Testis (tissue), 3 donors: ENCODE data around the gene PPP1R27. TPM values are rescaled to one million over a fixed set of nuclear protein-coding genes. Genes with fewer than 3 reads are reported as not detected.

Source experiments
- DNase-seq: peaks from one replicate; pipeline ENCODE4 v3.0.0-alpha.2; 2019
- H3K27ac ChIP-seq, 2 donors: fragments of 200-600 bp; sonication (generic); one replicate each; pipeline ENCODE4 v1.5.1; 2019
- H3K27me3 ChIP-seq: fragments of 200-600 bp; sonication (generic); one replicate; pipeline ENCODE4 v1.5.1; 2019
- H3K36me3 ChIP-seq: fragments of 200-600 bp; sonication (generic); one replicate; pipeline ENCODE4 v1.5.1; 2017; ENCODE audit warnings: low read depth; ENCODE audit errors: missing control alignments
- H3K4me1 ChIP-seq: fragments of 200-600 bp; sonication (generic); one replicate; pipeline ENCODE4 v1.5.1; 2019
- H3K4me3 ChIP-seq, 2 donors: fragments of 200-600 bp; sonication (generic); one replicate each; pipeline ENCODE4 v1.5.1; 2017 to 2019
- H3K9me3 ChIP-seq: fragments of 200-600 bp; sonication (generic); one replicate; pipeline ENCODE4 v1.5.1; 2017
- POLR2A ChIP-seq: fragments of 450-650 bp; IDR thresholded peaks from one replicate; pipeline ENCODE4 v1.6.1; 2017; ENCODE audit warnings: antibody characterized with exemption, mild to moderate bottlenecking, moderate library complexity
- WGBS, 2 donors: methylation state at CpG; one replicate each; pipeline ENCODE4 v1.1.5; 2018; 5-methylcytosine and 5-hydroxymethylcytosine counted together
- intact Hi-C: fragments of 100-400 bp; cut with DNase I; formaldehyde crosslinking; loops from one replicate; pipeline ENCODE4 v1.15.1; 2023; ENCODE audit warnings: low total_unique reads
- polyA plus RNA-seq: library from polyadenylated mRNA; stranded (reverse); fragments of 350-450 nt; fragmentation: Illumina TruSeq; extraction: RNeasy Lipid Tissue Mini Kit (QIAGEN cat#74804); gene quantifications from one replicate; pipeline ENCODE4 v1.2.3, GENCODE V29; 2014; ENCODE audit warnings: low read depth, low replicate concordance; ENCODE audit not compliant: insufficient read depth
- total RNA-seq, 2 donors: library from RNA; depleted of rRNA; stranded (reverse); fragments of >200 nt; gene quantifications; one replicate each; pipeline ENCODE4 v1.2.3, GENCODE V29; 2016
- TF ChIP-seq, protein P1 (sequence below), 3 experiments: fragments of 450-650 bp in 2 of 3; fragments of 200-600 bp in 1 of 3; sonication (generic) in 1 of 3; IDR thresholded peaks; one replicate each; pipeline ENCODE4 v1.5.1; 2016 to 2019; ENCODE audit warnings: antibody characterized with exemption in 3 of 3, mild to moderate bottlenecking in 2 of 3, moderate library complexity in 1 of 3

Gene PPP1R27
- total and polyA plus RNA-seq, 3 donors from 2014 or later, result 1.6 to 7.5 (median 1.9) TPM

DNA sequence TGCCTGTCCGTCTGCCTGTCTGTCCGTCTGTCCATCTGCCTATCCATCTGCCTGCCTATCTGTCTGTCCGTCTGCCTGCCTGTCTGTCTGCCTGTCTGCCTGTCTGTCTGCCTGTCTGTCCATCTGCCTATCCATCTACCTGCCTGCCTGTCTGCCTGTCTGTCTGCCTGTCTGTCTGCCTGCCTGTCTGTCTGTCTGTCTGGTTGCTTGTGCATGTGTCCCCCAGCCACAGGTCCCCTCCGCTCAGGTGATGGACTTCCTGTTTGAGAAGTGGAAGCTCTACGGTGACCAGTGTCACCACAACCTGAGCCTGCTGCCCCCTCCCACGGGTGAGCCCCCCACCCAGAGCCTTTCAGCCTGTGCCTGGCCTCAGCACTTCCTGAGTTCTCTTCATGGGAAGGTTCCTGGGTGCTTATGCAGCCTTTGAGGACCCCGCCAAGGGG lies 25.3 kb downstream of the PPP1R27 start:
- intact Hi-C loops, result no loop called here
- H3K27me3 ChIP-seq, result no peaks in the 10 kb centered on the region
- no peaks in the 10 kb centered on the region for H3K36me3 ChIP-seq
- no peaks in the 10 kb centered on the region for H3K4me1 ChIP-seq
- no peaks in the 10 kb centered on the region for H3K9me3 ChIP-seq
- WGBS, 2 donors, result 73 to 78% methylated on average over 6 of the region's 7 CpGs
- TF ChIP-seq, protein P1, sequence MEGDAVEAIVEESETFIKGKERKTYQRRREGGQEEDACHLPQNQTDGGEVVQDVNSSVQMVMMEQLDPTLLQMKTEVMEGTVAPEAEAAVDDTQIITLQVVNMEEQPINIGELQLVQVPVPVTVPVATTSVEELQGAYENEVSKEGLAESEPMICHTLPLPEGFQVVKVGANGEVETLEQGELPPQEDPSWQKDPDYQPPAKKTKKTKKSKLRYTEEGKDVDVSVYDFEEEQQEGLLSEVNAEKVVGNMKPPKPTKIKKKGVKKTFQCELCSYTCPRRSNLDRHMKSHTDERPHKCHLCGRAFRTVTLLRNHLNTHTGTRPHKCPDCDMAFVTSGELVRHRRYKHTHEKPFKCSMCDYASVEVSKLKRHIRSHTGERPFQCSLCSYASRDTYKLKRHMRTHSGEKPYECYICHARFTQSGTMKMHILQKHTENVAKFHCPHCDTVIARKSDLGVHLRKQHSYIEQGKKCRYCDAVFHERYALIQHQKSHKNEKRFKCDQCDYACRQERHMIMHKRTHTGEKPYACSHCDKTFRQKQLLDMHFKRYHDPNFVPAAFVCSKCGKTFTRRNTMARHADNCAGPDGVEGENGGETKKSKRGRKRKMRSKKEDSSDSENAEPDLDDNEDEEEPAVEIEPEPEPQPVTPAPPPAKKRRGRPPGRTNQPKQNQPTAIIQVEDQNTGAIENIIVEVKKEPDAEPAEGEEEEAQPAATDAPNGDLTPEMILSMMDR (IDR thresholded peaks at IDR 0.05), result no peak
- no peak for TF ChIP-seq POLR2A
- no peak overlapping the region for H3K4me3 ChIP-seq
- no peak for DNase-seq
- H3K27ac ChIP-seq, result no peak overlapping the region

DNA sequence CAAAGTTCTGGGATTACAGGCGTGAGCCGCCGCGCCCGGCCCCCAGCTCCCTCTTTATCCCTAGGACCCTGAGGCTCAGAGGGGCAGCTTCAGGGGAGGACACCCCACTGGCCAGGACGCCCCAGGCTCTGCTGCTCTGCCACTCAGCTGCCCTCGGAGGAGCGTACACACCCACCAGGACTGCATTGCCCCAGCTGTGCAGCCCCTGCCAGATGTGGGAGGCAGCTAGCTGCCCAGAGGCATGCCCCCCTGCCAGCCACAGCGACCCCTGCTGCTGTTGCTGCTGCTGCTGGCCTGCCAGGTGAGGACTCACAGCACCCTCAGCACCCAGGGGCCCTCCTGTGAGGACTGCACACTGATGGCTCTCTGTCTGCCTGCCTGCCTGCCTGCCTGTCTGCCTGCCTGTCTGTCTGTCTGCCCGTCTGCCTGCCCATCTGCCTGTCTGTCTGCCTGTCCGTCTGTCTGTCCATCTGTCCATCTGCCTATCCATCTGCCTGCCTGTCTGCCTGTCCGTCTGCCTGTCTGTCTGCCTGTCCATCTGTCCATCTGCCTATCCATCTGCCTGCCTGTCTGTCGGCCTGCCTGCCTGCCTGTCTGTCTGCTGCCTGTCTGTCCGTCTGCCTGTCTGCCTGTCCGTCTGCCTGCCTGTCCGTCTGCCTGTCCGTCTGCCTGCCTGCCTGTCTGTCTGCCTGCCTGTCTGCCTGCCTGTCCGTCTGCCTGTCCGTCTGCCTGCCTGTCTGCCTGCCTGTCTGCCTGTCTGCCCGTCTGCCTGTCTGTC lies 25.9 kb downstream of the PPP1R27 start:
- H3K4me3 ChIP-seq, result no peak overlapping the region
- intact Hi-C loops, result no loop called here
- TF ChIP-seq, protein P1 (IDR thresholded peaks at IDR 0.05), result no peak
- TF ChIP-seq POLR2A, result no peak
- H3K36me3 ChIP-seq, result no peaks in the 10 kb centered on the region
- no peak overlapping the region for H3K27ac ChIP-seq
- no peaks in the 10 kb centered on the region for H3K27me3 ChIP-seq
- WGBS, 2 donors, result 78 to 80% methylated on average over 15 to 20 of the region's 20 CpGs
- no peaks in the 10 kb centered on the region for H3K4me1 ChIP-seq
- no peaks in the 10 kb centered on the region for H3K9me3 ChIP-seq
- DNase-seq, result no peak

DNA sequence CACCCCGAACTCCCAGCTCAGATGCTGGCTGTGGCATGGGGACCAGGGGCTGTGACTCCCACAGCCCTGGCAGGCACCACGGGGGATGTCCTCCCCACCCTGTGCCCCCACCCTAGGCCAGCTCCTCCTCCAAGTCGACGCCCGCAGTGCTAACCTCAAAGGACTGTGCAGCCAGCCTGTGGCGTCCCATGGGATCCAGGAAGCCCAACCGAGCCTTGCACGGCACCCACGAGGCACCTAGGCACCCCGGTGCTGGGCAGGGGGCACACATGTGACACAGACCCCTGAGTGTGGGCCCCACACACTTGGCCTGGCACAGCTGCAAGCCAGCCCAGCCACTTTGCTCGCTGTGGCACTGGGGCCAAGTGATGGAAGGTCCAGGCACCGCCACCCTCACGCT lies 27.0 kb downstream of the PPP1R27 start:
- no peak for DNase-seq
- WGBS, 2 donors, result 74 to 82% methylated on average over 8 to 12 of the region's 13 CpGs
- H3K4me1 ChIP-seq, result no peaks in the 10 kb centered on the region
- no peaks in the 10 kb centered on the region for H3K36me3 ChIP-seq
- intact Hi-C loops, result no loop called here
- TF ChIP-seq POLR2A, result no peak
- TF ChIP-seq, protein P1 (IDR thresholded peaks at IDR 0.05), result no peak
- no peak overlapping the region for H3K4me3 ChIP-seq
- no peaks in the 10 kb centered on the region for H3K27me3 ChIP-seq
- H3K27ac ChIP-seq, result no peak overlapping the region
- H3K9me3 ChIP-seq, result no peaks in the 10 kb centered on the region

DNA sequence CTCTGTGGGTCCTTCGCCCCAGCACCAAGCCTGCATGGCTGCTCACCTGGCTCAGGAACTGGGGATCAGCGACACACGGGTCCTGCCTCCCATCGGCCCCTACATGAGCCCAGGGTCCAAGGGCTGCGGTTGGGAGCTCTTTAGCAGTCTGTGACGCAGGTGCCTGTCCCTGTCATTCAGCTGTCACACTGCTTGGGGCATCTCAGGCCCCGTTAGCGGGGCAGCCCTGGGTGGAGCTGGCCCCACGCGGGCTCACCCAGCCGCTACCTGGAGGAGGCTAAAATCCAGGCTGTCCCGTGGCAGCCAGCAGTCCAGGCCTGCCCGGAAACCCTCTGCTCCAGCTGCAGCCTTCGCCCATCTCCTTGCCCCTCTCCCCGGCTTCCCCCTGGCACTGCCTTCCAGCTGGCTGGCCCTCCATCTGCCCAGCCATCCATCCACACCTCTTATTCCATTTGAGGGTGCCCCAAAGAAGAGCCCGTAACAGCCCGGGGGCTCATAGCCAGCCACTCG lies 27.6 kb downstream of the PPP1R27 start:
- H3K27ac ChIP-seq, result no peak overlapping the region
- no peaks in the 10 kb centered on the region for H3K36me3 ChIP-seq
- intact Hi-C loops, result no loop called here
- H3K9me3 ChIP-seq, result no peaks in the 10 kb centered on the region
- no peaks in the 10 kb centered on the region for H3K27me3 ChIP-seq
- no peak for DNase-seq
- whole genome bisulfite sequencing, 2 donors, result 61 to 64% methylated on average over 8 to 16 of the region's 18 CpGs
- TF ChIP-seq, protein P1 (IDR thresholded peaks at IDR 0.05), result no peak
- TF ChIP-seq POLR2A, result no peak
- no peak overlapping the region for H3K4me3 ChIP-seq
- no peaks in the 10 kb centered on the region for H3K4me1 ChIP-seq
